ENCODE data around the gene NFE2L2. TPM values are rescaled to one million over a fixed set of nuclear protein-coding genes. Genes with fewer than 3 reads are reported as not detected.
A peak's percentile ranks its signal among the peaks of the same experiment; 100 is the strongest.

NFE2L2 gene
- total and polyA plus RNA-seq, 2 experiments from 2014 or later: 88.3 to 90.2 TPM

DNA sequence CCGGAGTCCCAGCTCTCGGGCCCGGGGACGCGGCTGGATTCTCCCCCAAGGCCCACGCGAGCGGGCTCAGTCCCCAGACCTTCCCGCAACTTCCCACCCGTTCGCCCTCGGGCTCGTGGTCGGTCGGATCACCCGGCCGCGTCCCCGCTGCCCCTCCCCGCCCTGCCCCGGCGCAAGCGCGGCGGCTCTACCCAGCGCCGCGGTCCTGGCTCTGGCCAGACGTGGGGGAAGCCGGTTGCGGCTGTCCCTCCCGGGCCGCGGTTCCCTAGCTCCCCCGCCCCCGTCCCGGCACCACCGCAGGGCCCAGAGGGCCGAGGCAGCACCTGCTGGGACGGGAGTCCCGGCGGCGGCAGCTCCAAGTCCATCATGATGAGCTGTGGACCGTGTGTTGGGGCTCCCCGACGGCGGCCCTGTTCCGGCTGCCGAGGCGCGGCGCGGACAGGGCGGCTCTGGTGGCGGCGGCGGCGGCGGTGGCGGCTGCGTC, 276 bp downstream of the NFE2L2 start:
- TF ChIP-seq EZH2phosphoT487 (IDR thresholded peaks at IDR 0.05; ENCODE audit: low read depth, severe bottlenecking, unreplicated experiment): no peak
- TF ChIP-seq EZH2 (IDR thresholded peaks at IDR 0.05; ENCODE audit: borderline replicate concordance): no peak
- TF ChIP-seq, protein P1, sequence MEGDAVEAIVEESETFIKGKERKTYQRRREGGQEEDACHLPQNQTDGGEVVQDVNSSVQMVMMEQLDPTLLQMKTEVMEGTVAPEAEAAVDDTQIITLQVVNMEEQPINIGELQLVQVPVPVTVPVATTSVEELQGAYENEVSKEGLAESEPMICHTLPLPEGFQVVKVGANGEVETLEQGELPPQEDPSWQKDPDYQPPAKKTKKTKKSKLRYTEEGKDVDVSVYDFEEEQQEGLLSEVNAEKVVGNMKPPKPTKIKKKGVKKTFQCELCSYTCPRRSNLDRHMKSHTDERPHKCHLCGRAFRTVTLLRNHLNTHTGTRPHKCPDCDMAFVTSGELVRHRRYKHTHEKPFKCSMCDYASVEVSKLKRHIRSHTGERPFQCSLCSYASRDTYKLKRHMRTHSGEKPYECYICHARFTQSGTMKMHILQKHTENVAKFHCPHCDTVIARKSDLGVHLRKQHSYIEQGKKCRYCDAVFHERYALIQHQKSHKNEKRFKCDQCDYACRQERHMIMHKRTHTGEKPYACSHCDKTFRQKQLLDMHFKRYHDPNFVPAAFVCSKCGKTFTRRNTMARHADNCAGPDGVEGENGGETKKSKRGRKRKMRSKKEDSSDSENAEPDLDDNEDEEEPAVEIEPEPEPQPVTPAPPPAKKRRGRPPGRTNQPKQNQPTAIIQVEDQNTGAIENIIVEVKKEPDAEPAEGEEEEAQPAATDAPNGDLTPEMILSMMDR (IDR thresholded peaks at IDR 0.05; ENCODE audit: poor library complexity): no peak
- WGBS (ENCODE audit: low lambda C conversion rate, missing lambda C conversion rate): 0% methylated on average over 11 of the region's 61 CpGs
- Histone ChIP-seq H2AFZ (peak overlapping the region; percentile 51), H3K4me1 (ENCODE audit: insufficient read depth) (peaks cover 37% of the 10 kb centered on the region), H3K79me2 (peaks cover 48% of the 10 kb centered on the region), H4K20me1 (ENCODE audit: insufficient read depth, poor library complexity, severe bottlenecking) (peaks cover 31% of the 10 kb centered on the region), H3K9me3 (ENCODE audit: low read depth) (no peaks in the 10 kb centered on the region), H3K27ac (peak overlapping the region; percentile 100), H3K4me3 (peak overlapping the region; percentile 87), H3K4me2 (peak overlapping the region; percentile 49), H3K27me3 (no peaks in the 10 kb centered on the region), H3K36me3 (replicated peaks; ENCODE audit: insufficient read depth, low read depth) (no peaks in the 10 kb centered on the region), H3K9me2 (replicated peaks; ENCODE audit: insufficient read depth) (no peaks in the 10 kb centered on the region)
- peak; percentile 64 for DNase-seq (ENCODE audit: low spot score)

DNA sequence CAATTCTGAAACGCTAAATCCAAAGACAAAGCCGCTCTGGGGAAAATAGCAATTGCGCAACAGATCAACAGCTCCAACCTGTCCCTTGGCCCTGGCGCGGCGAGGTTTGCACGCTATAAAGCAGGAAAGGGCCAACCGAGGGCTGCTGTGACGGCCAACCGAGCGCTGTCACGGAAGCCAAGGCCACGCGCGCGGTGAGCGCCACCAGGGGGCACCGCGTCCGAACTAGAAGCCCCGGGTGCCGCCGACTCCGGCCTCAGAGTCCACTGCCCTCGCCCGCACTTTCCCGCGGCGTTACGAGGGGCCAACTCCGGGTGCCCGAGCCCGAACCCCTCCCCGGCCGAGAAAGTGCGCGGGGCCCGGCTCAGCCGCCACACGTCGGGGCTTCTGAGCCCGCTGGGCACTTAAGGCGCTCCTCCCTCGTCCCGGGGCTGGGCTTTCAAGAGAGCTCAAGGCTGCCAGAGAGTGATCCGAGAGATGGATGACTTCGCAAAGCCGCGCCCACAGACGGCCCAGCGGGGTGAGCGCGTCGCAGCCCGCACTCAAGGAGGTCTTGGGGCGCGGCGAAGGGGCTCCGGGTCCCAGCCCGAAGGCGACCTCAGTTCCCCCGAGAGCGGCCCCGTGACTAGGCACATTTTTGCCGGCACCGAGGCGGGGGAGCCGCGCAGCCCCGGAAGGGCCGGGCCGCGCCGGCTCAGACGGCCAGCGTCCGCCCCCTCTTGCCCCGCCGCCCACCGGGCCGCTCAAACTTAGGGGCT, 897 bp downstream of the NFE2L2 start:
- no peaks in the 10 kb centered on the region for H3K27me3 ChIP-seq
- H3K4me2 ChIP-seq: peak overlapping the region; percentile 80
- peak overlapping the region; percentile 87 for H3K4me3 ChIP-seq
- peak overlapping the region; percentile 51 for H2AFZ ChIP-seq
- no peaks in the 10 kb centered on the region for H3K36me3 ChIP-seq (replicated peaks; ENCODE audit: insufficient read depth, low read depth)
- H4K20me1 ChIP-seq (ENCODE audit: insufficient read depth, poor library complexity, severe bottlenecking): peaks cover 37% of the 10 kb centered on the region
- 2% methylated on average over 76 of the region's 81 CpGs for WGBS (ENCODE audit: low lambda C conversion rate, missing lambda C conversion rate)
- H3K4me1 ChIP-seq (ENCODE audit: insufficient read depth): peaks cover 43% of the 10 kb centered on the region
- DNase-seq (ENCODE audit: low spot score): peak; percentile 99
- H3K9me2 ChIP-seq (replicated peaks; ENCODE audit: insufficient read depth): no peaks in the 10 kb centered on the region
- H3K9me3 ChIP-seq (ENCODE audit: low read depth): no peaks in the 10 kb centered on the region
- H3K79me2 ChIP-seq: peaks cover 54% of the 10 kb centered on the region
- peak overlapping the region; percentile 100 for H3K27ac ChIP-seq
- TF ChIP-seq, protein P1 (IDR thresholded peaks at IDR 0.05; ENCODE audit: poor library complexity): peak; percentile 90
- TF ChIP-seq EZH2phosphoT487 (IDR thresholded peaks at IDR 0.05; ENCODE audit: low read depth, severe bottlenecking, unreplicated experiment): no peak

DNA sequence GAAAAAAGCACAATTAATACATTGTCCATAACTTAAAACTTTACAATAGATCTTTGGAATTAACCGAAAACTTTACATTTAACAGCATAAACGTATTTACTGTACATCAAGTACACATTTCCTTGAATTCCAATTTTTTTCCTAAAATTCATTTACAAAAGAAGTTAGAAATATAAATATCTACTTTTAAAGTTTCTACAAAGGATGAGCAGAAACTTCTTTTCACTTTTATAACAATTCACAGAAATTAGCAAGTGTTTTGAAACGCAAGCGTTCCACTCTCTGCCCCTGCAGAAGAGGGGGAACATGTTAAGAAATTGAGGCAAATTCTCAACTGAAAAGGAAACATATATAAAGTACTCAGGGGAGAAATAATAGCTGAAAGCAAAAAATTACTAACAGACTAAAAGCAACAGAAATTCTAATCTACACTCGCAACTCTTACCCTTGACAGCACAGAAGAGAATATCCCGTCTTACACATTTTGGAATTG, 1.5 kb downstream of the NFE2L2 start:
- H3K4me1 ChIP-seq (ENCODE audit: insufficient read depth): peaks cover 45% of the 10 kb centered on the region
- WGBS (ENCODE audit: low lambda C conversion rate, missing lambda C conversion rate): 6% methylated on average over 6 of the region's 6 CpGs
- peak overlapping the region; percentile 44 for H3K4me3 ChIP-seq
- H2AFZ ChIP-seq: no peak overlapping the region
- no peaks in the 10 kb centered on the region for H3K9me3 ChIP-seq (ENCODE audit: low read depth)
- TF ChIP-seq, protein P1 (IDR thresholded peaks at IDR 0.05; ENCODE audit: poor library complexity): no peak
- TF ChIP-seq EZH2 (IDR thresholded peaks at IDR 0.05; ENCODE audit: borderline replicate concordance): no peak
- TF ChIP-seq EZH2phosphoT487 (IDR thresholded peaks at IDR 0.05; ENCODE audit: low read depth, severe bottlenecking, unreplicated experiment): no peak
- no peak for DNase-seq (ENCODE audit: low spot score)
- peaks cover 44% of the 10 kb centered on the region for H4K20me1 ChIP-seq (ENCODE audit: insufficient read depth, poor library complexity, severe bottlenecking)
- peak overlapping the region; percentile 80 for H3K4me2 ChIP-seq
- H3K27me3 ChIP-seq: no peaks in the 10 kb centered on the region
- no peaks in the 10 kb centered on the region for H3K36me3 ChIP-seq (replicated peaks; ENCODE audit: insufficient read depth, low read depth)
- peaks cover 60% of the 10 kb centered on the region for H3K79me2 ChIP-seq
- H3K9me2 ChIP-seq (replicated peaks; ENCODE audit: insufficient read depth): no peaks in the 10 kb centered on the region
- peak overlapping the region; percentile 100 for H3K27ac ChIP-seq

Measured in hepatocyte (in vitro differentiated cells).